Calu3 (cell line): ENCODE results near the gene FAM120B. TPM values are rescaled to one million over a fixed set of nuclear protein-coding genes. Genes with fewer than 3 reads are reported as not detected.

Experiments
- BruUV-seq: library from RNA; stranded (reverse); fragments of 400-500 nt; replicated peaks from 2 replicates; lab custom pipeline; 2021; lab: Mats Ljungman, UMichigan
- CTCF ChIA-PET: fragments of 300-600 bp; sonication (Branson Sonifier 250); formaldehyde crosslinking; loops from one replicate; lab custom pipeline; 2022; ENCODE audit warnings: antibody characterized with exemption; lab: Charles Lee
- DNase-seq: peaks from one replicate; pipeline ENCODE4 v3.0.0; 2022
- H3K27ac Mint-ChIP-seq: one replicate; pipeline ENCODE4 v1.8.0; 2022; ENCODE audit warnings: mixed read lengths; ENCODE audit not compliant: unreplicated experiment
- H3K27me3 Mint-ChIP-seq: one replicate; pipeline ENCODE4 v1.8.0; 2022; ENCODE audit warnings: mixed read lengths; ENCODE audit not compliant: unreplicated experiment
- H3K36me3 Mint-ChIP-seq: one replicate; pipeline ENCODE4 v1.8.0; 2022; ENCODE audit warnings: mild to moderate bottlenecking, moderate library complexity, mixed read lengths; ENCODE audit not compliant: insufficient read depth, unreplicated experiment
- H3K4me1 Mint-ChIP-seq: one replicate; pipeline ENCODE4 v1.8.0; 2022; ENCODE audit warnings: mild to moderate bottlenecking, low read depth, mixed read lengths; ENCODE audit not compliant: unreplicated experiment
- H3K4me3 Mint-ChIP-seq: one replicate; pipeline ENCODE4 v1.8.0; 2022; ENCODE audit warnings: mild to moderate bottlenecking, low read depth, moderate library complexity, mixed read lengths; ENCODE audit not compliant: unreplicated experiment
- H3K9me3 Mint-ChIP-seq: one replicate; pipeline ENCODE4 v1.8.0; 2022; ENCODE audit warnings: low read depth, mixed read lengths; ENCODE audit not compliant: unreplicated experiment
- intact Hi-C: fragments of 100-400 bp; cut with micrococcal nuclease; formaldehyde crosslinking; loops from one replicate; pipeline ENCODE4 v1.10.0; 2022; ENCODE audit not compliant: unreplicated experiment
- total RNA-seq: library from RNA; stranded (reverse); gene quantifications from 2 replicates; pipeline ENCODE4 v1.2.3, GENCODE V29; 2022
- TF ChIP-seq, protein P1 (sequence below): fragments of 200-600 bp; IDR thresholded peaks from one replicate; pipeline ENCODE4 v1.8.0; 2022; ENCODE audit warnings: antibody characterized with exemption; ENCODE audit not compliant: unreplicated experiment

The FAM120B gene
- total RNA-seq, 1 experiment from 2014 or later = 13.2 TPM

DNA sequence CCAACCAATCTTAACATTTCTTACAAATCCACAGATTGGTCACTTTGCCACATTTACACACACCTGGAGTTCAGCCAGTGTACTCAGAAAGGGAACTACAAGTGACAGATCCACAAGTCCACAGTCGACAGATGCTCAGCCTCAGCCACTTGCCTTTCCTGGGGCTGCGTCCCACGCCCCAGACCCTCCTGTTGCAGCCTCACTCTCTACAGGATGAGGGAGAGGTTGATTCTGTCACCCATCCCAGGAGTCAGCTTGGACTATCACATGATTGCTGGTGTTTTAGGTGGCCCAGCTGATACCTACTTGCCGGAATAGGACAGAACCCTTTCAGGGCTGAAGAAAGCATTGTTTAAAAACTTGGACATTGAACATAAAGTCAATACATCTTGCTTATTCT, 108.8 kb downstream of the FAM120B start:
- no peaks in the 10 kb centered on the region for H3K9me3 Mint-ChIP-seq
- H3K27me3 Mint-ChIP-seq = peaks cover 32% of the 10 kb centered on the region
- no peaks in the 10 kb centered on the region for H3K36me3 Mint-ChIP-seq
- no peak for DNase-seq
- TF ChIP-seq, protein P1, sequence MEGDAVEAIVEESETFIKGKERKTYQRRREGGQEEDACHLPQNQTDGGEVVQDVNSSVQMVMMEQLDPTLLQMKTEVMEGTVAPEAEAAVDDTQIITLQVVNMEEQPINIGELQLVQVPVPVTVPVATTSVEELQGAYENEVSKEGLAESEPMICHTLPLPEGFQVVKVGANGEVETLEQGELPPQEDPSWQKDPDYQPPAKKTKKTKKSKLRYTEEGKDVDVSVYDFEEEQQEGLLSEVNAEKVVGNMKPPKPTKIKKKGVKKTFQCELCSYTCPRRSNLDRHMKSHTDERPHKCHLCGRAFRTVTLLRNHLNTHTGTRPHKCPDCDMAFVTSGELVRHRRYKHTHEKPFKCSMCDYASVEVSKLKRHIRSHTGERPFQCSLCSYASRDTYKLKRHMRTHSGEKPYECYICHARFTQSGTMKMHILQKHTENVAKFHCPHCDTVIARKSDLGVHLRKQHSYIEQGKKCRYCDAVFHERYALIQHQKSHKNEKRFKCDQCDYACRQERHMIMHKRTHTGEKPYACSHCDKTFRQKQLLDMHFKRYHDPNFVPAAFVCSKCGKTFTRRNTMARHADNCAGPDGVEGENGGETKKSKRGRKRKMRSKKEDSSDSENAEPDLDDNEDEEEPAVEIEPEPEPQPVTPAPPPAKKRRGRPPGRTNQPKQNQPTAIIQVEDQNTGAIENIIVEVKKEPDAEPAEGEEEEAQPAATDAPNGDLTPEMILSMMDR = no peak
- intact Hi-C loops = no loop called here
- CTCF ChIA-PET = no interaction called here
- no peak overlapping the region for H3K4me3 Mint-ChIP-seq
- H3K27ac Mint-ChIP-seq = no peak overlapping the region
- BruUV-seq = no TSS peak
- H3K4me1 Mint-ChIP-seq = no peaks in the 10 kb centered on the region

DNA sequence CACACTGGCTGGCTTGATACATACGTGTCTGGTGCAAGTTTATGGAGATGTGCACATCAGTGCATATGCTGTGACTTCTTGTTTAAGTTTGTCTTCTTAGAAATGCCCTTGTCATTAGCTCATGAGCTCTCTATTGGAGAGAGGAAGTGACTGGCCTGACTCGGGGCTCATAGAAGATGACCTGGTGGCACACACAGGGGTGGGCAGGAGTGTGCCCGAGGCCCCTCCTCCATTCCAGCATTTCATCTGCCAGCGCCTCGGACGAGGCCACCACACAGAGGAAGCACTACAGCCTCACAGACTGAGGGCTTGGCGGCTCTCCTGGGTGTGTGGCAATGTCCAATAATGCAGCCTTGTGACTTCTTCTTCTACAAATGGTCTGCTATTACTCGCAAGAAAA, 109.7 kb downstream of the FAM120B start:
- Mint-ChIP-seq H3K36me3 (no peaks in the 10 kb centered on the region), H3K4me3 (no peak overlapping the region)
- BruUV-seq = no TSS peak

DNA sequence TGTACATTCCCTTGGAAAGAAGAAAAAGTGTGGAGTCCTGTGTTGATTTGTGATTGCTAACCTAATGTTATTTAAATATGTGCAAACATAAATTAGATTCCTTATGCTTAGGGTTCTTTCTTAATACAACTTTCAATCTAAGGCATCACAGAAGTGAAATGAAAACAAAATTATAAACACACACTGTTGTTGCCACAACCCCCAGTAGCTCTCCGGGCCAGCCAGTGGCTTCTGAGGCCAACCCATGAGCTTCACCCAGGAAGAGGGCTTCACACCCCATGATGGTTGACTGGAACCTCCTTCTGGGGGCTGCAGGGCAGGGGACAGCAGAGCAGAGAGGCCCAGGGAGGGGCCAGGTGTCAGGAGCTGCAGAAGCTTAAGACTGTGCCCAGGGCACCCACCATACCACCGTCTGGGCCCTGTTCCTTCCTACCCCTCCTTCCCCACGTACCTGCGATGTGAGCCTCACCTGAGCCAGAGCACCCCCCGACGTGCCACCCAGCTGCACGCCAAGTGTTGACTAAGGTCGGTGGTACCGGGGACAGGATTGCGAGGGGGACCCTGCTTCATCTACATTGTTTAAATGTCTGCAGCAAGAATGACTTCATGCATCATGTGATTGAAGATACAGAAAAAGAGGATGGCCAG, 110.5 kb downstream of the FAM120B start:
- intact Hi-C loops = no loop called here
- Mint-ChIP-seq H3K4me1 (no peaks in the 10 kb centered on the region), H3K4me3 (no peak overlapping the region), H3K9me3 (no peaks in the 10 kb centered on the region), H3K27me3 (peaks cover 35% of the 10 kb centered on the region), H3K27ac (no peak overlapping the region), H3K36me3 (no peaks in the 10 kb centered on the region)
- CTCF ChIA-PET = no interaction called here
- TF ChIP-seq, protein P1 = no peak
- no peak for DNase-seq
- no TSS peak for BruUV-seq

More for the DNA sequence above, 109.7 kb downstream of the FAM120B start:
- no peak for DNase-seq
- H3K4me1 Mint-ChIP-seq = no peaks in the 10 kb centered on the region
- H3K27me3 Mint-ChIP-seq = peaks cover 35% of the 10 kb centered on the region
- TF ChIP-seq, protein P1 = no peak
- H3K27ac Mint-ChIP-seq = no peak overlapping the region
- intact Hi-C loops = no loop called here
- H3K9me3 Mint-ChIP-seq = no peaks in the 10 kb centered on the region
- CTCF ChIA-PET = no interaction called here

DNA sequence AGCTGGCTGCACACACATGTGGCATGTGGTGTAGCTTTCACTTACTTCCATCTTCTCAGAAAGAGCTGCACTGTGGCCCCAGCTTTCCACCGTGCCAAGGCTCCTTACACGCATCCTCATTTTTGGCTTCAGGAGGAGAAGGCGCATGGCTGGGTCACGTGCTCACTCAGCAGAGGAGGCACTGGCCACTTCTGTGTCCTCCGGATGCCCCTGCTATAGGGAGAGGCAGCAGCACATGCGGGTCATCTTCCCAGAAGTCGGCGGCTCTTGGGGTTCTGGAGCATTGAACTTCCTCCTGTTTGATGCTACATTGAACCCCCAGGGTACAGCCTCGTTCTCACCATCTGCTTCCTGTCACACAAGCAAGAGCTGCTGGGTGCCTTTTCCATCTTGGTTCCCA, 111.3 kb downstream of the FAM120B start:
- Mint-ChIP-seq H3K4me3 (no peak overlapping the region), H3K27me3 (peaks cover 33% of the 10 kb centered on the region), H3K4me1 (no peaks in the 10 kb centered on the region), H3K9me3 (no peaks in the 10 kb centered on the region), H3K27ac (no peak overlapping the region), H3K36me3 (no peaks in the 10 kb centered on the region)
- no peak for DNase-seq
- TF ChIP-seq, protein P1 = no peak
- CTCF ChIA-PET = no interaction called here
- no TSS peak for BruUV-seq
- intact Hi-C loops = no loop called here
